Hindlimb muscle (tissue), 1 donor: ENCODE measurements around the gene MEN1. TPM values are rescaled to one million over a fixed set of nuclear protein-coding genes. Genes with fewer than 3 reads are reported as not detected.

Experiments
- DNase-seq: peaks from one replicate; pipeline ENCODE4 v3.0.0-alpha.2; 2013
- polyA plus RNA-seq: library from polyadenylated mRNA; unstranded; fragments of 120-200 nt; gene quantifications from one replicate; pipeline ENCODE4 v1.2.1, GENCODE V29; 2013; ENCODE audit not compliant: insufficient read length

Gene MEN1
- polyA plus RNA-seq, result 22.3 TPM

- DNase-seq, result peak; percentile 95
These were observed at the start of gene MEN1 for GRCh38 chr11:64810271-64810890. Gene MEN1 (minus strand): TSS chr11:64810551. CDS start chr11:64810109, 442 bp downstream.

GRCh38 chr11:64859542-64860414 lies 49.4 kb upstream of the MEN1 start:
- DNase-seq, result no peak

GRCh38 chr11:64858467-64859263 lies 48.3 kb upstream of the MEN1 start:
- DNase-seq, result no peak

GRCh38 chr11:64857485-64857884 lies 47.1 kb upstream of the MEN1 start:
- no peak for DNase-seq

GRCh38 chr11:64856382-64857227 lies 46.3 kb upstream of the MEN1 start:
- no peak for DNase-seq

GRCh38 chr11:64855596-64856304 lies 45.4 kb upstream of the MEN1 start:
- no peak for DNase-seq

GRCh38 chr11:64854534-64855502 lies 44.5 kb upstream of the MEN1 start:
- no peak for DNase-seq

- DNase-seq, result no peak
These were observed 43.8 kb upstream of the MEN1 start for GRCh38 chr11:64854157-64854533.

- no peak for DNase-seq
These were observed 43.4 kb upstream of the MEN1 start for GRCh38 chr11:64853709-64854108.

- no peak for DNase-seq
These were observed 42.6 kb upstream of the MEN1 start for GRCh38 chr11:64852804-64853509.

- no peak for DNase-seq
These were observed 41.5 kb upstream of the MEN1 start for GRCh38 chr11:64851831-64852351.

- DNase-seq, result no peak
These were observed 40.7 kb upstream of the MEN1 start for GRCh38 chr11:64850979-64851567.

GRCh38 chr11:64849598-64850356 lies 39.4 kb upstream of the MEN1 start:
- DNase-seq, result no peak

- no peak for DNase-seq
These were observed 38.7 kb upstream of the MEN1 start for GRCh38 chr11:64848826-64849597.

- no peak for DNase-seq
These were observed 38.0 kb upstream of the MEN1 start for GRCh38 chr11:64848214-64848825.

GRCh38 chr11:64846998-64847666 lies 36.8 kb upstream of the MEN1 start:
- DNase-seq, result peak; percentile 85
